ENCODE results near the gene NR3C1.

Gene NR3C1

GRCh38 chr5:143352691-143353090, 50.8 kb downstream of the NR3C1 start:
- TF ChIP-seq CTCF (IDR thresholded peaks at IDR 0.05; ENCODE audit: control extremely low read depth, extremely low read depth, low read depth, missing control alignments) = no peak
- no peak for DNase-seq (ENCODE audit: extremely low spot score)
- CTCF ChIA-PET = interaction anchor here (1.3 to 2.0 kb wide), 3 partner anchors 10 to 28 kb away, joined by 3 to 7 read pairs (median 4); no protein-coding TSS in a partner anchor
- POLR2A ChIA-PET = no interaction called here

- POLR2A ChIA-PET = no interaction called here
- DNase-seq (ENCODE audit: extremely low spot score) = no peak
- TF ChIP-seq CTCF (IDR thresholded peaks at IDR 0.05; ENCODE audit: control extremely low read depth, extremely low read depth, low read depth, missing control alignments) = no peak
- CTCF ChIA-PET = interaction anchor here (0.8 to 2.2 kb wide), 9 partner anchors 8 to 132 kb away, joined by 3 to 11 read pairs (median 4); partner anchors contain the start of gene NR3C1
These were observed 52.5 kb downstream of the NR3C1 start for GRCh38 chr5:143350751-143351602.

- ChIA-PET CTCF (interaction anchor here (1.7 to 2.2 kb wide), 2 partner anchors 10 to 53 kb away, joined by 5 to 11 read pairs; partner anchors contain the start of gene NR3C1), POLR2A (interaction anchor here (0.6 kb wide), 1 partner anchor 12 kb away, joined by 3 read pairs; no protein-coding TSS in a partner anchor)
- TF ChIP-seq CTCF (IDR thresholded peaks at IDR 0.05; ENCODE audit: control extremely low read depth, extremely low read depth, low read depth, missing control alignments) = no peak
- DNase-seq (ENCODE audit: extremely low spot score) = no peak
These were observed 53.1 kb downstream of the NR3C1 start for GRCh38 chr5:143350341-143350740.

- CTCF ChIA-PET = no interaction called here
These were observed 54.3 kb downstream of the NR3C1 start for GRCh38 chr5:143349177-143349576.

GRCh38 chr5:143347698-143348344, 55.7 kb downstream of the NR3C1 start:
- ChIA-PET POLR2A (no interaction called here), CTCF (interaction anchor here (0.9 to 1.4 kb wide), 8 partner anchors 9 to 333 kb away, joined by 3 to 4 read pairs (median 3); no protein-coding TSS in a partner anchor)
- DNase-seq (ENCODE audit: extremely low spot score) = no peak
- TF ChIP-seq CTCF (IDR thresholded peaks at IDR 0.05; ENCODE audit: control extremely low read depth, extremely low read depth, low read depth, missing control alignments) = no peak

More at GRCh38 chr5:143349177-143349576, 54.3 kb downstream of the NR3C1 start:
- POLR2A ChIA-PET = no interaction called here
- DNase-seq (ENCODE audit: extremely low spot score) = no peak
- TF ChIP-seq CTCF (IDR thresholded peaks at IDR 0.05; ENCODE audit: control extremely low read depth, extremely low read depth, low read depth, missing control alignments) = no peak

GRCh38 chr5:143347046-143347445, 56.4 kb downstream of the NR3C1 start:
- POLR2A ChIA-PET = no interaction called here
- CTCF ChIA-PET = interaction anchor here (0.9 to 1.3 kb wide), 4 partner anchors 8 to 332 kb away, joined by 3 to 4 read pairs (median 3); no protein-coding TSS in a partner anchor
- DNase-seq (ENCODE audit: extremely low spot score) = no peak
- no peak for TF ChIP-seq CTCF (IDR thresholded peaks at IDR 0.05; ENCODE audit: control extremely low read depth, extremely low read depth, low read depth, missing control alignments)
